Prostate gland (tissue), 2 donors: Measurements from ENCODE around the gene SERPINB2.

Experiments
- CTCF ChIP-seq, 4 experiments: fragments of 200-600 bp in 2 of 4; fragments of 450-650 bp in 2 of 4; sonication (generic) in 2 of 4; IDR thresholded peaks; 1 replicate in 3 of 4; 2 replicates in 1 of 4; pipeline ENCODE4 v1.5.1; 2016 to 2019; ENCODE audit warnings: antibody characterized with exemption in 4 of 4, mild to moderate bottlenecking in 2 of 4, moderate library complexity in 2 of 4
- POLR2A ChIP-seq: fragments of 450-650 bp; IDR thresholded peaks from one replicate; pipeline ENCODE4 v1.6.1; 2016; ENCODE audit warnings: antibody characterized with exemption, mild to moderate bottlenecking
- POLR2AphosphoS5 ChIP-seq: sonication (generic); formaldehyde crosslinking; IDR thresholded peaks from one replicate; pipeline ENCODE4 v1.6.1; 2017; ENCODE audit warnings: antibody characterized with exemption

GRCh38 chr18:63909870-63910269, 22.4 kb downstream of the SERPINB2 start:
- no peak for TF ChIP-seq CTCF (IDR thresholded peaks at IDR 0.05)
- TF ChIP-seq POLR2A = no peak
- TF ChIP-seq POLR2AphosphoS5 = no peak
